ENCODE results near the gene AARS2. TPM values are rescaled to one million over a fixed set of nuclear protein-coding genes. Genes with fewer than 3 reads are reported as not detected.

Gene AARS2
- total and polyA plus RNA-seq, 7 donors = 2.2 to 7.4 (median 4.4) TPM

GRCh38 chr6:44309631-44310030 is 3.5 kb downstream of the AARS2 start:
- peaks cover 6% of the 10 kb centered on the region for H3K4me1 ChIP-seq
- peaks cover 4 to 71% of the 10 kb centered on the region in 2 donors for H3K36me3 ChIP-seq (ENCODE audit: insufficient read depth in 1 of 2, low read depth in 1 of 2)
- DNase-seq (no peak), ATAC-seq (no peak)
- no peaks in the 10 kb centered on the region for H3K9me3 ChIP-seq
- H3K27me3 ChIP-seq (ENCODE audit: insufficient read depth in 3 of 3, low read length in 2 of 3) = no peaks in the 10 kb centered on the region
- no peak overlapping the region for H3K4me3 ChIP-seq
- intact Hi-C loops (cut with DNase I) = loop anchor here (5.0 kb wide), 1 partner anchor 42 kb away; the partner anchor contains the start of gene NFKBIE (in 2 of the 2)
- no peak overlapping the region for H3K27ac ChIP-seq
- TF ChIP-seq CTCF (IDR thresholded peaks at IDR 0.05) = no peak

GRCh38 chr6:44309092-44309491 is 4.1 kb downstream of the AARS2 start:
- no peak overlapping the region for H3K4me3 ChIP-seq
- H3K27ac ChIP-seq = no peak overlapping the region
- intact Hi-C loops (cut with DNase I) = loop anchor here (5.0 kb wide), 1 partner anchor 42 kb away; the partner anchor contains the start of gene NFKBIE (in 2 of the 2)
- peaks cover 4 to 77% of the 10 kb centered on the region in 2 donors for H3K36me3 ChIP-seq (ENCODE audit: insufficient read depth in 1 of 2, low read depth in 1 of 2)
- peaks cover 6% of the 10 kb centered on the region for H3K4me1 ChIP-seq
- TF ChIP-seq CTCF (IDR thresholded peaks at IDR 0.05) = no peak
- DNase-seq = no peak
- no peaks in the 10 kb centered on the region for H3K9me3 ChIP-seq
- ATAC-seq = no peak
- no peaks in the 10 kb centered on the region for H3K27me3 ChIP-seq (ENCODE audit: insufficient read depth in 3 of 3, low read length in 2 of 3)
- whole genome bisulfite sequencing, 3 donors = 86 to 94% (median 87%) methylated on average over 2 of the region's 2 CpGs

GRCh38 chr6:44307217-44307616 is 5.9 kb downstream of the AARS2 start:
- WGBS, 3 donors = 95 to 100% (median 95%) methylated on average over 10 of the region's 10 CpGs
- no peak overlapping the region for H3K4me3 ChIP-seq
- no peak for TF ChIP-seq CTCF (IDR thresholded peaks at IDR 0.05)
- DNase-seq = no peak
- intact Hi-C loops (cut with DNase I) = loop anchor here (5.0 kb wide), 1 partner anchor 40 kb away; the partner anchor contains the start of gene NFKBIE (in 2 of the 2)
- no peak for ATAC-seq
- no peaks in the 10 kb centered on the region for H3K9me3 ChIP-seq
- no peaks in the 10 kb centered on the region for H3K27me3 ChIP-seq (ENCODE audit: insufficient read depth in 3 of 3, low read length in 2 of 3)
- H3K27ac ChIP-seq = no peak overlapping the region
- H3K36me3 ChIP-seq (ENCODE audit: insufficient read depth in 1 of 2, low read depth in 1 of 2) = peaks cover 4 to 95% of the 10 kb centered on the region in 2 donors
- H3K4me1 ChIP-seq = peaks cover 2% of the 10 kb centered on the region

GRCh38 chr6:44306710-44307109 is 6.4 kb downstream of the AARS2 start:
- no peaks in the 10 kb centered on the region for H3K27me3 ChIP-seq (ENCODE audit: insufficient read depth in 3 of 3, low read length in 2 of 3)
- intact Hi-C loops (cut with DNase I) = loop anchor here (5.0 kb wide), 1 partner anchor 39 kb away; the partner anchor contains the start of gene NFKBIE (in 2 of the 2)
- 91 to 92% (median 92%) methylated on average over 8 of the region's 8 CpGs for WGBS, 3 donors
- DNase-seq = no peak
- H3K27ac ChIP-seq = no peak overlapping the region
- ATAC-seq = no peak
- peaks cover 4 to 100% of the 10 kb centered on the region in 2 donors for H3K36me3 ChIP-seq (ENCODE audit: insufficient read depth in 1 of 2, low read depth in 1 of 2)
- no peak overlapping the region for H3K4me3 ChIP-seq
- no peak for TF ChIP-seq CTCF (IDR thresholded peaks at IDR 0.05)
- H3K9me3 ChIP-seq = no peaks in the 10 kb centered on the region
- H3K4me1 ChIP-seq = no peaks in the 10 kb centered on the region

GRCh38 chr6:44305200-44305725 is 7.9 kb downstream of the AARS2 start:
- Histone ChIP-seq H3K9me3 (no peaks in the 10 kb centered on the region), H3K27me3 (ENCODE audit: insufficient read depth in 3 of 3, low read length in 2 of 3) (no peaks in the 10 kb centered on the region), H3K36me3 (ENCODE audit: insufficient read depth in 1 of 2, low read depth in 1 of 2) (peaks cover 4 to 99% of the 10 kb centered on the region in 2 donors), H3K27ac (no peak overlapping the region), H3K4me1 (no peaks in the 10 kb centered on the region), H3K4me3 (no peak overlapping the region)
- no peak for TF ChIP-seq CTCF (IDR thresholded peaks at IDR 0.05)
- WGBS, 3 donors = 85 to 88% (median 87%) methylated on average over 4 to 5 of the region's 5 CpGs
- ATAC-seq (no peak), DNase-seq (no peak)
- intact Hi-C loops (cut with DNase I) = loop anchor here (5.0 kb wide), 1 partner anchor 38 kb away; the partner anchor contains the start of gene NFKBIE (in 2 of the 2)
